Fibroblast of skin of right quadriceps (primary cell): ENCODE measurements around the gene SRPRB.

Experiments used
- DNase-seq: peaks from one replicate; pipeline ENCODE4 v3.0.0-alpha.2; 2013

The SRPRB gene

DNA sequence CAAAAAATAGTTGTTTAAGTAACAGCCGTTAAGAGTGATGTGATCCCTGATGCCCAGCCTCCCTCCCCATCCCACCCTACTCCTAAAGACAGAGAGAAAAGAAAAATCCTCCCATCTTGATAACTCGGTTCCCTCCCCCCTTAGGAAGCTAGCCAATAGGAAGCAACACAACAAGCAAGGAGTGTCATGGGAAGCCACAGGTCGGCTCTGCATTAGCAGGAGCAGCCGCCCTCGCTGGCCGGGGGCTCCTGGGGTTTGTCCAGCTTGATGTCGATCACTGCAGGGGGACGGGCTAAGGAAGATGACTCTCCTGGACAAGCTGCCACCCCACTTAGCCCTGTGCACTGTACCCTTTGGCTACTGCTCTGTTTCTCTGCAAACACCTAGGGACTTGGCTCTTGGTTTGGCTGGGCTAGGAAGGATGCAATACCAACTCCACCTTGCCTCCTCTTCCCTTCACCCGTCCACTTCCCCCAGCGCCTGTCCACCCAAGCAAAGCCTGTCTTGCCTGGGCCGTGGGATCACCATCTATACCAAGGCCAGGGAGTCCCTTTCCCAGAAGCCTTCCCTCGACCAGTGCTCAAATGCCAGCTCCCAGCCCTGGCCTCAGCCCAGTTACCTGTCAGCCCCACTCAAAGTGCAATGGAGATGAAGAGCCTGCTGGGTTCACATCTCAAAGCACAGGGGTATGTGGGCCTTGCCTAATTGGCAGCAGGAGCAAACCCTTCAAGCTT lies 23.1 kb downstream of the SRPRB start:
- DNase-seq: no peak

GRCh38 chr3:133829310-133829707 lies 23.7 kb downstream of the SRPRB start:
- no peak for DNase-seq

DNA sequence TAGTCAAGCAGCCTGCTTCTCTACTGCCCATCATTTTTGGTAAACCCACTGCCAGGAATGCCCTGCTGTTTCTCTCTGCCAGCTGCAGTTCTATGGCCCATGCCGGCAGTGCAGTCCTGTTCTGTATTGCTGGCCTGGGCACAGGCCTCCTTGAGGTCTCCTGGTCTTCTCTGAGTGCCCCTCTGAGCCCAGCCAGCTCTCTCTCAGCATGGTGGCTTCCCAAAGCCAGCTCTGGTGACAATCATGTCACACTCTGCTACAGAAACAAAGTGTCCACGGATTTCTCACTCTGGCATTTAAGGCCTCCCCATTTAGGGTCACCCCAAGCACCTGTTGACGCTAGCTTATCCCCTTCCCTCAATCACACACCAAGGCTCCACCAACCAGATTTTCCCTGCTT lies 24.5 kb downstream of the SRPRB start:
- no peak for DNase-seq

- no peak for DNase-seq
These were observed 26.6 kb downstream of the SRPRB start for GRCh38 chr3:133831966-133832801.

- no peak for DNase-seq
These were observed 27.2 kb downstream of the SRPRB start for GRCh38 chr3:133832802-133833144.

- DNase-seq: no peak
These were observed 27.7 kb downstream of the SRPRB start for GRCh38 chr3:133833267-133833666.

DNA sequence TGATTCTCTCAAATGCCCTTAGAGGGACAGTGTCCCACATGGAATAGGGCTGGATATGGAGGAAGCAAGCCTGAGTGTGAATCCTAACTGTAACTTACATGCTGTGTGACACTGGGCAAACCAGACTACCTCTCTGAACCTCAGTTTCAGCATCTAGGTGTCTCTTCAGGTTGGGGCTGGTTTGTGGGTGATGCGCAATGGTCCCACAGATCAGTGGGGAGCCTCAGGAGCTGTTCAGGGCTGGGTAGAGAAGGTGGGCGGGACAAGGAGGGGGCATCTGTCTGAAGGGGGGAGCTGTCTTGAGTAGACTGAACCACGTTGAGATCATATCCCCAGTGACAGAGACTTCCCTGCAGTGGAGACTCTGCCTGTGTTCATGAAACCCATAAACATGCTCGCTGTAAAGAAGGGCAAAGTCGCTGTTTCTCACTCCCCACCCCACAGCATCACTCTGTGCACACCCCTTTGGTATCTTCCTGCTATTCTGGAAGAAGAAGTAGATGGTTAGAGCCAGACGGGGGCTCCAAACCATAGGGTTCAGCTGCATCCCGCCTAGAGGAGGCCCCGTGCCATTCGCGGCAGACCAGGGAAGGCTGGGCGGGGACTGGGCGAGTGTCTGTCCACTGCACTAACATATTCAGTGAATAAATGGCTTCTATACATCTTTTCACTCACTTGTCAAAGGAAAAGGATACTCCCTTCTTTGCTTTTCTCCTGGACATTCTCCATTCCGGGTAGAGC lies 28.4 kb downstream of the SRPRB start:
- no peak for DNase-seq

GRCh38 chr3:133834621-133835417 lies 29.2 kb downstream of the SRPRB start:
- DNase-seq: no peak

- DNase-seq: no peak
These were observed 29.8 kb downstream of the SRPRB start for GRCh38 chr3:133835418-133835743.

DNA sequence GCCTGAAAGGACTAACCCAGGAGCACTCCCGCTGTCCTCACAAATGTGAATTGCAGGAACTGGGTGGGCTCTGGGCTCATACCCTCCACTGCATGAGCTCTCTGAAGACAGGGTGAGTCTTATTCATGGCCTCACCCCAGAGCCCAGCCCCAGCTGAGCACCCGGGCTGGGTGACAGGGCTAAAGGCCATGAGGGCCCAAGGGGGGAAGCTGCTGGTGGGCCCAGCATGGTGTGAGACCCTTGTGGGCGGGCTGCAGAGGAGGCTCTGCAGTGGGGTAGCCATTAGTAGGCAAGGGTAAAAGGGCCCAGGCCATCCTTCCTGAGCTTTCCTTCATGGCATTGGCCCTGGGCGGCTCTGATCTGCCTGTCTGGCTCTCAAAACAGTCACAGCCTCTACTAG lies 30.3 kb downstream of the SRPRB start:
- no peak for DNase-seq

DNA sequence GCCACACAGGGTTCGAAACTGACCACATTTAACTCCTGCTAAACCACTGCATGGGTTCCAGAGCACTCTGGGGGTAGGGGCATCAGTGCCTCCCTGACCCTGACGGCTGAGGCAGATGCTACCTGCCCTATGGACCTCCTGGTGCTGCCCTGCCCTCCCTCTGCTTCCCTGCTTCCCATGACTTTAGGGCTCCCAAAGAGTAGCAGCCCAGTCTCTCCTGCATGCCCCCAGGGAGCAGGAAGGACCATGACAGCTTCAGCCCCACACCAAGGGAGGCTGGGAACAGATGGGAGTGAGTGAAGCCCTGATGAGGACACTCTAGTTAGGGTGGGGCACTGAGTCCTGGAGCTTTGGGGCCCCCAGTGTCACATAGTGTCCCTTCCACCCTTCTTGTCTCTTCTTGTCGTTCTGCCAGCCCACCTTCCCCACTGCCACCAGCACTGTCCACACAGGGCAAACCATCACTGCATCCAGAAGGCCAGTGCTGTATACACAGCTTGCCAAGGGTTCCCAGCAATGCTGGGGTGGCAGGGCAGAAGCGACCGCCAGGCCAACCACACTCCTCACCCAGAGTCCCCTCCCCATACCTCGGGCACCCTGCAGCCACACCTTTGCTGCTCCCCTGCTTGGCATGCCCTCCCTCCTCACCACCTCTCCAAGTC lies 31.0 kb downstream of the SRPRB start:
- no peak for DNase-seq

DNA sequence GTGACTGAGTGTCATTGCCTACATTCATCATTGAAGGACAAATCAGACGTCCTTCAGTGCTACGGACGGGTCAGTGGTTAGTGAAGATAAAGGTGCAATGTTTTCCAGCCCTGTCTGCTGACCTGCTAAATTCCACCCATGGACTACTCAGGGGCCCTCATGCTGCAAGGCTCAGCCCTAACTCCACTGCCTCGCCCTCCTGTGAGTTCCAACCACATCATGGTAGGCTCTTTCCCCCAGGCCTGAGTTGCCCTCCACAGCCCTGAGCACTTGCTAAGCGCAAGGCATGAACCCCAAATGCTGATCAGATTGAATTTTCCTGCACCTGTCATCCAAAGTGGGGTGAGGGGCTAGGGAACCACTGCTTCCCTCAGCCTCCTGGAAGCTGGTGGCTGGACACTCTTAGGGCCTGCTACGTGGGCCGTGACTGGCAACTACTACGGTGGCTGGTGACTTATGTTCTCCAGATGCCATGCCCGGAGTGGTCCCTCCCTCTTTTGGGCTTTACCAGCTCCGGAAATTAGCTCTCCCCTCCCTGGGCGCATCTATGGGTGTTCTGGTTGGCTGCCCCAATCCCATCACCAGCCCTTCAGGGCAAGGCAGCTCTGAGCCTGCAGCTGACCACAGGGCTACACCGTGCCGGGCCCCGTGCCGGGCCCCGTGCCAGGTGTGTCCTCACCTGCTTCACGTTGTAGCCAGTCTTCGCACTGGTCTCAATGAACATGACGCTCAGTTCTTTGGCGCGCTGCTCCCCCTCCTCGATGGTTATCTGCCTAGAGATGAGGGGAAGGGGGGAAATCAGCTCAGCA lies 32.1 kb downstream of the SRPRB start:
- DNase-seq: no peak

- no peak for DNase-seq
These were observed 32.7 kb downstream of the SRPRB start for GRCh38 chr3:133838296-133838789.

- DNase-seq: no peak
These were observed 33.5 kb downstream of the SRPRB start for GRCh38 chr3:133838916-133839800.

DNA sequence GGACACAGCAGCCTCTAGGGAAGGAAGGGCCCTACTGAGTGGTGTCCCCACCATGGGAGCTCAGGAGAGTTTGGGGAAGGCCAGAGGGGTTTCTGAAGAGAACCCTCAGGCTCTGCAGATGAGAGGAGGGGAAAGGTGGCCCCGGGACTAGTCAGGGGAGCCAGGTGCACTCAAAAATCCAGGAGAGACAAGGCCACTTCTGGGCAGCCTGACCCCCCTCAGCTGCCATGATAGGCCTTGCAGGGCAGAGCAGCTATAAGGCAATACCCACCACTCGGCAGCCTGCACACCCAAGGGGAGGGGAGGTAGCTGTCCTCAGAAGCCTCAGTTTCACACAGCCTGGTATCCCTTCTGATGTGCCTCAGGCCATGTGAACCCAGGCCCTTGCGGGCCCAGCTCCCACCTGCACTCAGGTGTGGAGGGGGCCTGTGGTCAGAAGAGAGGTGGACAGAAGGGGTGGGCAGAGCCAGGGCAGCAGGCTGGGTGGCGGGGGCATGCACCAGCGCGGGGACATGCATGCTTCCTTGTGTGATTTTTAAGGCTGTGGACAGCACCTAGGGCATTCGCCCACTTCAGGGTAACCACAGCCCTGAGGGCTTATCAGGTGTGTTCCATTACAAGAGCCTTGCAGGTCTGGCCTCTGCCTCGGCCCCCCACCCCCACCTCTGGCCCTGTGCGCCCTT lies 34.6 kb downstream of the SRPRB start:
- DNase-seq: no peak

- DNase-seq: no peak
These were observed 35.2 kb downstream of the SRPRB start for GRCh38 chr3:133840767-133841166.

GRCh38 chr3:133841196-133841595 lies 35.6 kb downstream of the SRPRB start:
- no peak for DNase-seq

DNA sequence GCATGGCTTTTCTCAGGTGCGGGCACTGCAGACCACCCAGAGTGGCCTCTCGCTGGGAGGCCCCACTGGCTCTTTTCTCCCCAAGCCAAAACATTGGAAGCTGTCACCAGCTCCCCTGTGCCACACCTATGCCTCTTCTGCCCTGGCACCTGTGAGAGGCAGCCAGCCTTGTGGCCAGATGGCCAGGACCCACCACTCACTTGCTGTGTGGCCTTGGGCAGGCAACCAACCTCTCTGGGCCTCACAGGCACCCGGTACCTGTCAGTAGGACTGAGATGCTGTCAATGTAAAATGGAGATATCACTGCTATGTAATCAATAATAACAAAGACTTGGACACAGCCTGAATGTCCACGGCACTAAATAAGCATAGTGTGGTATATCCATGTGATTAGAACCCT lies 36.5 kb downstream of the SRPRB start:
- DNase-seq: no peak

- peak; percentile 6 for DNase-seq
These were observed 38.0 kb downstream of the SRPRB start for GRCh38 chr3:133843634-133844033.

GRCh38 chr3:133845127-133845526 lies 39.5 kb downstream of the SRPRB start:
- no peak for DNase-seq
